Esophagus muscularis mucosa (tissue), 4 donors: ENCODE results near the gene SLC13A3.

Experiments used
- CTCF ChIP-seq, 3 experiments: fragments of 200-600 bp in 2 of 3; fragments of 450-650 bp in 1 of 3; sonication (generic) in 2 of 3; IDR thresholded peaks; one replicate each; pipeline ENCODE4 v1.5.1; 2017 to 2019; ENCODE audit warnings: antibody characterized with exemption in 3 of 3, mild to moderate bottlenecking in 2 of 3, moderate library complexity in 1 of 3
- EP300 ChIP-seq: sonication (generic); formaldehyde crosslinking; IDR thresholded peaks from one replicate; pipeline ENCODE4 v1.6.1; 2017; ENCODE audit warnings: antibody characterized with exemption
- POLR2A ChIP-seq: fragments of 450-650 bp; IDR thresholded peaks from one replicate; pipeline ENCODE4 v1.6.1; 2017; ENCODE audit warnings: antibody characterized with exemption, moderate library complexity, mild to moderate bottlenecking, low read depth
- POLR2AphosphoS5 ChIP-seq, 2 donors: sonication (generic); formaldehyde crosslinking; IDR thresholded peaks; one replicate each; pipeline ENCODE4 v1.6.1; 2017; ENCODE audit warnings: antibody characterized with exemption in 2 of 2

GRCh38 chr20:46631874-46632446 is 19.3 kb downstream of the SLC13A3 start:
- TF ChIP-seq EP300 (no peak), CTCF (IDR thresholded peaks at IDR 0.05) (no peak), POLR2AphosphoS5 (IDR thresholded peaks at IDR 0.05) (no peak), POLR2A (no peak)
